Measurements from ENCODE around the gene ITGA2. TPM values are rescaled to one million over a fixed set of nuclear protein-coding genes. Genes with fewer than 3 reads are reported as not detected.
"Not testable (repeated sequence)": the region's sequence is repeated elsewhere in the genome, so short reads cannot be mapped to it uniquely, and the experiment has no call there.

ITGA2 gene
- total and polyA plus RNA-seq, 4 donors = 0.50 to 8.0 (median 3.6) TPM

DNA sequence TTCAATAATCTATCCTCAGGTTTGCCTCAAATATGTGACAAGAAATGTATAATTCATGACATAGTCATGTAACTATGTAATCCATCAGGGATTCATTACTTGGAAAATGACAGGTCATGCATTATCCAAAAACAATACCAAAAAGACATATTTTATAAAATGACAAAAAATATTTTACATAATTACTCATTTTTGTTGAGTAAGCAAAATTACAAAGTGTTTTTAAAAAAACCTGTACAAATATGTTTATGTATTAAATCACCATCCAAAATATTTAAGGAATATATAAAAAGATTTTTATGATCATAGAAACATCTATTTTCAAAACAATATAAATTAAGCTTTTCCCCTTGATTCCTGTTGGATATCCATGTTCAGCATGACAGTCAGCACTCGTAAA lies 36.7 kb upstream of the ITGA2 start:
- Histone ChIP-seq H3K36me3 (ENCODE audit: control insufficient read depth in 1 of 2, insufficient read depth in 2 of 2, low read length in 1 of 2) (peaks cover 2 to 3% of the 10 kb centered on the region in 2 donors), H3K9me3 (ENCODE audit: control insufficient read depth, low read length) (no peaks in the 10 kb centered on the region), H3K4me1 (ENCODE audit: control insufficient read depth in 1 of 2, insufficient read depth in 2 of 2, low read length in 2 of 2) (no peaks in the 10 kb centered on the region), H3K27ac (ENCODE audit: low read depth in 1 of 2, low read length in 2 of 2) (no peak overlapping the region), H3K4me3 (ENCODE audit: low read length in 2 of 2) (no peak overlapping the region), H3K27me3 (ENCODE audit: control insufficient read depth in 1 of 2, insufficient read depth in 2 of 2, low read length in 1 of 2) (no peaks in the 10 kb centered on the region)
- WGBS, 2 donors = 98 to 100% methylated on average over 1 of the region's 1 CpG
- no peak for ATAC-seq (ENCODE audit: low FRiP score)
- intact Hi-C loops (cut with DNase I) = no loop called here
- no peak for DNase-seq

DNA sequence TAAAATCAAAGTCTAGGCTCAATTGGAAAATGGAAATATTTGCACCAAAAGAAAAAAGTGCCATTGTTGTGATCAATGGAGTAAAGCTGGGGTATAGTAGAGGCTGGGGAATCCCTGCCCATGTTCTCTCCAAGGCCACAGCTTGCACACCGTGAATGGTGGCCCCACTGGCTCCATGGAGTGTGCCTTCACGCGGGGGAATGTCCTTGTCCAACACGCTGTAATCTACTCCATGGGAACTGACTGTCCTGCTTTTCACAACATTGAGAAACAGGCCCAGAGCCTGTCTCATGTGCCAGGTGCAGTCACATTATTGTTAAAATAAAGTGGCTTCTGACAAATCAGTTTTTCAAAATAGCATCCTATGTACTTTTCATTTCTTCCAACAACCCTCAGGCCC lies 33.1 kb upstream of the ITGA2 start:
- intact Hi-C loops (cut with DNase I) = no loop called here

DNA sequence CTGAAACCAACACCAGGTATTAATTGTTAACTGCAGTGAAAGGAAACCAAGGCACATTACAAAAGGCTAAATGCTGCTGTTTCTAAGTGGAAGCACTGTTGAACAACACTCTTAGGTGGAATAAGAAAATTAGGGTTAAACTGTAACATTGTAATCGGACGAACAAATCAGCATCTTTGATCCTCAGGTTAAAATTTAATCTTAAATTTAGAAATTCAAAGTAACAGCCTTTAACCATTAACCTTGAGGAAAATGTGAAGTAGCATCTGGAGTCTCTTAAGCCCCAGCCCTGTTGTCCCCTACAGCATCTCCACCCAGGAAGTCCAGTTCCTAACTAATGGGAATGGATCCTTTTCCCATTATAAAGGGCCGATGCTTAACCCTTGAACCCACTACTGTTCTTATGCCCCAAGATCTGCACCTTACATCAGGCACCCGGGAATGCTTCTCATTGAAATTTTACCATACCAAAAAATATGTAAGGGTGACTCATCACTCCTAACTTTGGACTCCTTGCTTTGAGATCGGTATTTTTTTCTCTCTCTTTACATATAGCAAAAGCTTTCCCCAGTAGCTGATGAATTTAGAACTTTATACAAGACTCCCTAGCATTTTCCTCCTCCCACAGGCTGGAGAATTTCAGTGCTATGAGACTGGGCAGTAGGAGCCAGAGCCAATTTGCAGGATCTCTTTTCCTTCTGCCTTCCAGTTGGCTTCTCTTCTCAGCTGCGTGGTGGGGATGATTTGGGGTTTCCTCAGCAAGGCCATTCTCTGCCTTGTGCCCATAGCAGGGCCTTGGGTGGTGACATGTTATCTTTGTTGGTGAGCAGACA lies 32.0 kb upstream of the ITGA2 start:
- intact Hi-C loops (cut with DNase I) = no loop called here
- no peak overlapping the region for H3K27ac ChIP-seq (ENCODE audit: low read depth in 1 of 2, low read length in 2 of 2)
- H3K4me3 ChIP-seq (ENCODE audit: low read length in 2 of 2) = no peak overlapping the region
- 70 to 72% methylated on average over 6 of the region's 6 CpGs for WGBS, 2 donors
- H3K36me3 ChIP-seq (ENCODE audit: control insufficient read depth in 1 of 2, insufficient read depth in 2 of 2, low read length in 1 of 2) = peaks cover 3 to 4% of the 10 kb centered on the region in 2 donors
- H3K4me1 ChIP-seq (ENCODE audit: control insufficient read depth in 1 of 2, insufficient read depth in 2 of 2, low read length in 2 of 2) = no peaks in the 10 kb centered on the region
- ATAC-seq (ENCODE audit: low FRiP score) (no peak), DNase-seq (no peak)
- H3K27me3 ChIP-seq (ENCODE audit: control insufficient read depth in 1 of 2, insufficient read depth in 2 of 2, low read length in 1 of 2) = no peaks in the 10 kb centered on the region
- no peaks in the 10 kb centered on the region for H3K9me3 ChIP-seq (ENCODE audit: control insufficient read depth, low read length)

More for the DNA sequence above, 33.1 kb upstream of the ITGA2 start:
- Histone ChIP-seq H3K4me3 (ENCODE audit: low read length in 2 of 2) (no peak overlapping the region), H3K9me3 (ENCODE audit: control insufficient read depth, low read length) (no peaks in the 10 kb centered on the region), H3K36me3 (ENCODE audit: control insufficient read depth in 1 of 2, insufficient read depth in 2 of 2, low read length in 1 of 2) (peaks cover 3 to 4% of the 10 kb centered on the region in 2 donors), H3K27me3 (ENCODE audit: control insufficient read depth in 1 of 2, insufficient read depth in 2 of 2, low read length in 1 of 2) (no peaks in the 10 kb centered on the region), H3K27ac (ENCODE audit: low read depth in 1 of 2, low read length in 2 of 2) (no peak overlapping the region), H3K4me1 (ENCODE audit: control insufficient read depth in 1 of 2, insufficient read depth in 2 of 2, low read length in 2 of 2) (no peaks in the 10 kb centered on the region)
- ATAC-seq (ENCODE audit: low FRiP score) (no peak), DNase-seq (no peak)
- WGBS, 2 donors = 82 to 87% methylated on average over 4 of the region's 4 CpGs

DNA sequence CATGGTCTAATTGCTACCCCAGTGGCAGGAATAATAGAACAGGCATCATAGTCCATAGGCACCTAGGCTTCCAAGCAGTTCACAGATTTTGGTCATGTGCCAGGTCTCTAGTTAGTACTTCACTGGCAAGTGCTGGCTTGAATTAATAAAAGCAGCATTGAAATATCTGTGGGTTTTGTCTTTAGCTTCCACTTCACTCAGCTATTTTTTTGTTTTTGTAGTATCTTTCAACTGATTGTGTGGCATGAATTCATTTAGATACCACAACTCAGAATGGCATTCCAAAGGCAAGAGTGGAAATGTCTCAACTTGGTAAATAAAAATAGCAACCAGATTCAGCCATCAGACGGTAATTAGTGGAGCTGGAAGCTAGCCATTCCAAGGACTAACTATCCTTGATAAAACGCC lies 27.9 kb upstream of the ITGA2 start:
- H3K36me3 ChIP-seq (ENCODE audit: control insufficient read depth in 1 of 2, insufficient read depth in 2 of 2, low read length in 1 of 2) = peaks cover 2 to 3% of the 10 kb centered on the region in 2 donors
- H3K27me3 ChIP-seq (ENCODE audit: control insufficient read depth in 1 of 2, insufficient read depth in 2 of 2, low read length in 1 of 2) = no peaks in the 10 kb centered on the region
- H3K27ac ChIP-seq (ENCODE audit: low read depth in 1 of 2, low read length in 2 of 2) = no peak overlapping the region
- H3K4me1 ChIP-seq (ENCODE audit: control insufficient read depth in 1 of 2, insufficient read depth in 2 of 2, low read length in 2 of 2) = peaks cover 0 to 2% of the 10 kb centered on the region in 2 donors
- no peaks in the 10 kb centered on the region for H3K9me3 ChIP-seq (ENCODE audit: control insufficient read depth, low read length)
- WGBS, 2 donors = 18 to 25% methylated on average over 2 of the region's 2 CpGs
- no peak for DNase-seq
- ATAC-seq (ENCODE audit: low FRiP score) = no peak
- no peak overlapping the region for H3K4me3 ChIP-seq (ENCODE audit: low read length in 2 of 2)
- intact Hi-C loops (cut with DNase I) = no loop called here

DNA sequence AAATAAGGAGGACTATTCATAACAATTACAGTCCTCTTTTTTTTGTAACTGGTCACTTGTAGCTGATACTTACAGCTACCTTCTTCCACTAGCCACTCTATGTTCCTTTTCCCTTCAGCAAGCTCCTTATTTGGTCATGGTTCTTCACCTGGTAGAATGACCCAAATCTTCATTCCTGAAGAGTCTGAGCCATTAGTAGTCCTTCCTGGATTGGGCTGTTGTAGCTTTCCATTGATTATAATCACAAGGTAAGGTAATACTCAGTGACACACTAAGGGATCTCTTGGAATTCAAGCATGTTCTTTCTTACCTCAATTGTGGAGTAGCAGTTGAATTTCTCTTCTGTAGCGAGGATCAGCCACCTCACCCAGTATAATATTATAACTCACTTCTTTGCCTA lies 25.5 kb upstream of the ITGA2 start:
- no peak for DNase-seq
- 94 to 97% methylated on average over 1 of the region's 1 CpG for WGBS, 2 donors
- Histone ChIP-seq H3K27ac (ENCODE audit: low read depth in 1 of 2, low read length in 2 of 2) (no peak overlapping the region), H3K4me3 (ENCODE audit: low read length in 2 of 2) (no peak overlapping the region), H3K4me1 (ENCODE audit: control insufficient read depth in 1 of 2, insufficient read depth in 2 of 2, low read length in 2 of 2) (peaks cover 0 to 2% of the 10 kb centered on the region in 2 donors), H3K27me3 (ENCODE audit: control insufficient read depth in 1 of 2, insufficient read depth in 2 of 2, low read length in 1 of 2) (no peaks in the 10 kb centered on the region), H3K9me3 (ENCODE audit: control insufficient read depth, low read length) (no peaks in the 10 kb centered on the region), H3K36me3 (ENCODE audit: control insufficient read depth in 1 of 2, insufficient read depth in 2 of 2, low read length in 1 of 2) (no peaks in the 10 kb centered on the region)
- intact Hi-C loops (cut with DNase I) = no loop called here
- ATAC-seq (ENCODE audit: low FRiP score) = no peak

DNA sequence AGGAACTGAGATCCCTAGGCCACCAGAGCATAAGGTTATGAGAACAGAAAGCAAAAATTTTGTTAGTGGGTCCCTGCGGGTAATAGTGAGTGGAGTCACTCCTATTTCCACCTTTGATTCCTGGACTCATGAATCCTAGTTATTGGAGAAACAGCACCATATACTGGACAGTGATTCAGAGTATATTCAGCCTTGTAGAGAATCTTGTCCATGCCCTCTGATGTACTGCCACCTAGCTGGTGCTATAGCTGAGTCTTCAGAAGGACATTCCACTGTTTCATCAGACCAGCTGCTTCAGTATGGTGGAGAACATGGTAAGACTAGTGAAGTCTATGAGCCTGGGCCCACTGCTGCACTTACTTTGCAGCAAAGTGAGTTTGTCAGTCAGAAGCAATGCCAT lies 25.0 kb upstream of the ITGA2 start:
- no peaks in the 10 kb centered on the region for H3K36me3 ChIP-seq (ENCODE audit: control insufficient read depth in 1 of 2, insufficient read depth in 2 of 2, low read length in 1 of 2)
- no peaks in the 10 kb centered on the region for H3K9me3 ChIP-seq (ENCODE audit: control insufficient read depth, low read length)
- WGBS, 2 donors = 90 to 97% methylated on average over 1 of the region's 1 CpG
- intact Hi-C loops (cut with DNase I) = no loop called here
- no peak overlapping the region for H3K4me3 ChIP-seq (ENCODE audit: low read length in 2 of 2)
- ATAC-seq (ENCODE audit: low FRiP score) (no peak), DNase-seq (no peak)
- H3K27me3 ChIP-seq (ENCODE audit: control insufficient read depth in 1 of 2, insufficient read depth in 2 of 2, low read length in 1 of 2) = no peaks in the 10 kb centered on the region
- H3K4me1 ChIP-seq (ENCODE audit: control insufficient read depth in 1 of 2, insufficient read depth in 2 of 2, low read length in 2 of 2) = peaks cover 0 to 2% of the 10 kb centered on the region in 2 donors
- no peak overlapping the region for H3K27ac ChIP-seq (ENCODE audit: low read depth in 1 of 2, low read length in 2 of 2)

DNA sequence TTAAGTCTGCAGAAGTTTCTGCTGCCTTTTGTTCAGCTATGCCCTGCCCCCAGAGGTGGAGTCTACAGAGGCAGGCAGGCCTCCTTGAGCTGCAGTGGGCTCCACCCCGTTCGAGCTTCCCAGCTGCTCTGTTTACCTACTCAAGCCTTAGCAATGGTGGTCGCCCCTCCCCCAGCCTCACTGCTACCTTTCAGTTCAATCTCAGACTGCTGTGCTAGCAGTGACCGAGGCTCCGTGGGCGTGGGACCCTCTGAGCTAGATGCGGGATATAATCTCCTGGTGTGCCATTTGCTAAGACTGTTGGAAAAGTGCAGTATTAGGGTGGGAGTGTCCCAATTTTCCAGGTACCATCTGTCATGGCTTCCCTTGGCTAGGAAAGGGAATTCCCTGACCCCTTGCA lies 13.0 kb upstream of the ITGA2 start:
- H3K27ac ChIP-seq (ENCODE audit: low read depth in 1 of 2, low read length in 2 of 2); H3K36me3 ChIP-seq (ENCODE audit: control insufficient read depth in 1 of 2, insufficient read depth in 2 of 2, low read length in 1 of 2); H3K4me1 ChIP-seq (ENCODE audit: control insufficient read depth in 1 of 2, insufficient read depth in 2 of 2, low read length in 2 of 2); H3K27me3 ChIP-seq (ENCODE audit: control insufficient read depth in 1 of 2, insufficient read depth in 2 of 2, low read length in 1 of 2); intact Hi-C loops (cut with DNase I); DNase-seq; H3K9me3 ChIP-seq (ENCODE audit: control insufficient read depth, low read length); ATAC-seq (ENCODE audit: low FRiP score); H3K4me3 ChIP-seq (ENCODE audit: low read length in 2 of 2): not testable (repeated sequence)
- WGBS, 2 donors = 81 to 86% methylated on average over 7 of the region's 7 CpGs

DNA sequence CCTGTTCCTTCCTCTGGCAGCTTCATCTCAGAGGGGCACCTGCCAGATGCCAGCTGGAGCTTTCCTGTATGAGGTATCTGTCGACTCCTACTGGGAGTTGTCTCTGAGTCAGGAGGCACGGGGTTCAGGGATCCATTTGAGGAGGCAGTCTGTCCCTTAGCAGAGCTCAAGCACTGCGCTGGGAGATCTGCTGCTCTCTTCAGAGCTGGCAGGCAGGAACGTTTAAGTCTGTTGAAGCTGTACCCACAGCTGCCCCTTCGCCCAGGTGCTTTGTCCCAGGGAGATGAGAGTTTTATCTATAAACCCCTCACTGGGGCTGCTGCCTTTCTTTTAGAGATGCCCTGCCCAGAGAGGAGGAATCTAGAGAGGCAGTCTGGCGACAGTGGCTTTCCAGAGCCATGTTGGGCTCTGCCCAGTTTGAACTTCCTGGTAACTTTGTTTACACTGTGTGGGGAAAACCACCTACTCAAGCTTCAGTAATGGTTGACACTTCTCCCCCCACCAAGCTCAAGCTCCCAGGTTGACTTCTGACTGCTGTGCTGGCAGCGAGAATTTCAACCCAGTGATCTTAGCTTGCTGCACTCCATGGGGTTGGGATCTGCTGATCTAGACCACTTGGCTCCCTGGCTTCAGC lies 11.8 kb upstream of the ITGA2 start:
- DNase-seq (no peak), ATAC-seq (ENCODE audit: low FRiP score) (no peak)
- no peaks in the 10 kb centered on the region for H3K27me3 ChIP-seq (ENCODE audit: control insufficient read depth in 1 of 2, insufficient read depth in 2 of 2, low read length in 1 of 2)
- H3K9me3 ChIP-seq (ENCODE audit: control insufficient read depth, low read length) = peaks cover 4% of the 10 kb centered on the region
- no peaks in the 10 kb centered on the region for H3K36me3 ChIP-seq (ENCODE audit: control insufficient read depth in 1 of 2, insufficient read depth in 2 of 2, low read length in 1 of 2)
- 93% methylated on average over 7 of the region's 7 CpGs for WGBS, 2 donors
- H3K4me1 ChIP-seq (ENCODE audit: control insufficient read depth in 1 of 2, insufficient read depth in 2 of 2, low read length in 2 of 2) = no peaks in the 10 kb centered on the region
- intact Hi-C loops (cut with DNase I) = no loop called here
- H3K4me3 ChIP-seq (ENCODE audit: low read length in 2 of 2) = no peak overlapping the region
- no peak overlapping the region for H3K27ac ChIP-seq (ENCODE audit: low read depth in 1 of 2, low read length in 2 of 2)

DNA sequence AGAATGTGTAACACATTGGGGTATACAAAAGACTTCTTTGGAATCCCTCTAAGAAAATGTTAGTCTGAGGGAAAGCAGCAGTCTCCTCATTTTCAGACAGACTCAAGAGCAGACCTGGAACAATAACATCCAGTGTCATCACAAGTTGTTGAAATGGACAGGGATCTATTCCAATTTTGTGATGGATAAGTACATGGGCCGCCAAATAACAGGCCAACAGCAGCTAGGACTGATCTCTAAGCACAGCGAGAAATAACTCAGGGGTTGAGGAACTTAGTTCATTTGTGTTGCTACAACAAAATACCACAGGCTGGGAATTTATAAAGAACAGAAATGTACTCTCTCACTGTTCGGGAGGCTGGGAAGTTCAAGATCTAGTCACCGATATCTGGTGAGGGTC lies 7.6 kb upstream of the ITGA2 start:
- no peaks in the 10 kb centered on the region for H3K4me1 ChIP-seq (ENCODE audit: control insufficient read depth in 1 of 2, insufficient read depth in 2 of 2, low read length in 2 of 2)
- no peak overlapping the region for H3K27ac ChIP-seq (ENCODE audit: low read depth in 1 of 2, low read length in 2 of 2)
- DNase-seq (no peak), ATAC-seq (ENCODE audit: low FRiP score) (no peak)
- no peaks in the 10 kb centered on the region for H3K36me3 ChIP-seq (ENCODE audit: control insufficient read depth in 1 of 2, insufficient read depth in 2 of 2, low read length in 1 of 2)
- peaks cover 4% of the 10 kb centered on the region for H3K9me3 ChIP-seq (ENCODE audit: control insufficient read depth, low read length)
- intact Hi-C loops (cut with DNase I) = no loop called here
- WGBS, 2 donors = 67 to 84% methylated on average over 4 of the region's 4 CpGs
- no peaks in the 10 kb centered on the region for H3K27me3 ChIP-seq (ENCODE audit: control insufficient read depth in 1 of 2, insufficient read depth in 2 of 2, low read length in 1 of 2)
- H3K4me3 ChIP-seq (ENCODE audit: low read length in 2 of 2) = no peak overlapping the region

All from aorta (tissue), 5 donors.